ENCODE data around the gene TBC1D25. TPM values are rescaled to one million over a fixed set of nuclear protein-coding genes. Genes with fewer than 3 reads are reported as not detected.

Gene TBC1D25
- total and polyA plus RNA-seq, 2 experiments from 2014 or later, result 1.9 to 4.5 TPM

GRCh38 chrX:48498374-48498809, 41.1 kb upstream of the TBC1D25 start (continued):
- TF ChIP-seq, protein P1, sequence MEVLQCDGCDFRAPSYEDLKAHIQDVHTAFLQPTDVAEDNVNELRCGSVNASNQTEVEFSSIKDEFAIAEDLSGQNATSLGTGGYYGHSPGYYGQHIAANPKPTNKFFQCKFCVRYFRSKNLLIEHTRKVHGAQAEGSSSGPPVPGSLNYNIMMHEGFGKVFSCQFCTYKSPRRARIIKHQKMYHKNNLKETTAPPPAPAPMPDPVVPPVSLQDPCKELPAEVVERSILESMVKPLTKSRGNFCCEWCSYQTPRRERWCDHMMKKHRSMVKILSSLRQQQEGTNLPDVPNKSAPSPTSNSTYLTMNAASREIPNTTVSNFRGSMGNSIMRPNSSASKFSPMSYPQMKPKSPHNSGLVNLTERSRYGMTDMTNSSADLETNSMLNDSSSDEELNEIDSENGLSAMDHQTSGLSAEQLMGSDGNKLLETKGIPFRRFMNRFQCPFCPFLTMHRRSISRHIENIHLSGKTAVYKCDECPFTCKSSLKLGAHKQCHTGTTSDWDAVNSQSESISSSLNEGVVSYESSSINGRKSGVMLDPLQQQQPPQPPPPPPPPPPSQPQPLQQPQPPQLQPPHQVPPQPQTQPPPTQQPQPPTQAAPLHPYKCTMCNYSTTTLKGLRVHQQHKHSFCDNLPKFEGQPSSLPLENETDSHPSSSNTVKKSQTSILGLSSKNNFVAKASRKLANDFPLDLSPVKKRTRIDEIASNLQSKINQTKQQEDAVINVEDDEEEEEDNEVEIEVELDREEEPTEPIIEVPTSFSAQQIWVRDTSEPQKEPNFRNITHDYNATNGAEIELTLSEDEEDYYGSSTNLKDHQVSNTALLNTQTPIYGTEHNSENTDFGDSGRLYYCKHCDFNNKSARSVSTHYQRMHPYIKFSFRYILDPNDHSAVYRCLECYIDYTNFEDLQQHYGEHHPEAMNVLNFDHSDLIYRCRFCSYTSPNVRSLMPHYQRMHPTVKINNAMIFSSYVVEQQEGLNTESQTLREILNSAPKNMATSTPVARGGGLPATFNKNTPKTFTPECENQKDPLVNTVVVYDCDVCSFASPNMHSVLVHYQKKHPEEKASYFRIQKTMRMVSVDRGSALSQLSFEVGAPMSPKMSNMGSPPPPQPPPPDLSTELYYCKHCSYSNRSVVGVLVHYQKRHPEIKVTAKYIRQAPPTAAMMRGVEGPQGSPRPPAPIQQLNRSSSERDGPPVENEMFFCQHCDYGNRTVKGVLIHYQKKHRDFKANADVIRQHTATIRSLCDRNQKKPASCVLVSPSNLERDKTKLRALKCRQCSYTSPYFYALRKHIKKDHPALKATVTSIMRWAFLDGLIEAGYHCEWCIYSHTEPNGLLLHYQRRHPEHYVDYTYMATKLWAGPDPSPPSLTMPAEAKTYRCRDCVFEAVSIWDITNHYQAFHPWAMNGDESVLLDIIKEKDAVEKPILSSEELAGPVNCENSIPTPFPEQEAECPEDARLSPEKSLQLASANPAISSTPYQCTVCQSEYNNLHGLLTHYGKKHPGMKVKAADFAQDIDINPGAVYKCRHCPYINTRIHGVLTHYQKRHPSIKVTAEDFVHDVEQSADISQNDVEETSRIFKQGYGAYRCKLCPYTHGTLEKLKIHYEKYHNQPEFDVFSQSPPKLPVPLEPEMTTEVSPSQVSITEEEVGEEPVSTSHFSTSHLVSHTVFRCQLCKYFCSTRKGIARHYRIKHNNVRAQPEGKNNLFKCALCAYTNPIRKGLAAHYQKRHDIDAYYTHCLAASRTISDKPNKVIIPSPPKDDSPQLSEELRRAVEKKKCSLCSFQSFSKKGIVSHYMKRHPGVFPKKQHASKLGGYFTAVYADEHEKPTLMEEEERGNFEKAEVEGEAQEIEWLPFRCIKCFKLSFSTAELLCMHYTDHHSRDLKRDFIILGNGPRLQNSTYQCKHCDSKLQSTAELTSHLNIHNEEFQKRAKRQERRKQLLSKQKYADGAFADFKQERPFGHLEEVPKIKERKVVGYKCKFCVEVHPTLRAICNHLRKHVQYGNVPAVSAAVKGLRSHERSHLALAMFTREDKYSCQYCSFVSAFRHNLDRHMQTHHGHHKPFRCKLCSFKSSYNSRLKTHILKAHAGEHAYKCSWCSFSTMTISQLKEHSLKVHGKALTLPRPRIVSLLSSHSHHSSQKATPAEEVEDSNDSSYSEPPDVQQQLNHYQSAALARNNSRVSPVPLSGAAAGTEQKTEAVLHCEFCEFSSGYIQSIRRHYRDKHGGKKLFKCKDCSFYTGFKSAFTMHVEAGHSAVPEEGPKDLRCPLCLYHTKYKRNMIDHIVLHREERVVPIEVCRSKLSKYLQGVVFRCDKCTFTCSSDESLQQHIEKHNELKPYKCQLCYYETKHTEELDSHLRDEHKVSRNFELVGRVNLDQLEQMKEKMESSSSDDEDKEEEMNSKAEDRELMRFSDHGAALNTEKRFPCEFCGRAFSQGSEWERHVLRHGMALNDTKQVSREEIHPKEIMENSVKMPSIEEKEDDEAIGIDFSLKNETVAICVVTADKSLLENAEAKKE (CRISPR knock-in tag; IDR thresholded peaks at IDR 0.05), result no peak
- TF ChIP-seq CREB1 (CRISPR knock-in tag; IDR thresholded peaks at IDR 0.05; ENCODE audit: low read depth) (no peak), EZH2phosphoT487 (IDR thresholded peaks at IDR 0.05; ENCODE audit: unreplicated experiment) (no peak), STAT1 (IDR thresholded peaks at IDR 0.05; ENCODE audit: unreplicated experiment) (no peak), ZNF331 (CRISPR knock-in tag; IDR thresholded peaks at IDR 0.05; ENCODE audit: low read depth) (no peak), NANOG (IDR thresholded peaks at IDR 0.05; ENCODE audit: borderline replicate concordance) (no peak), ZNF114 (CRISPR knock-in tag; IDR thresholded peaks at IDR 0.05) (no peak), POLR2AphosphoS5 (IDR thresholded peaks at IDR 0.05; ENCODE audit: low read depth) (no peak), EZH2 (IDR thresholded peaks at IDR 0.05; ENCODE audit: low read depth, unreplicated experiment) (no peak)
- TF ChIP-seq, protein P2, sequence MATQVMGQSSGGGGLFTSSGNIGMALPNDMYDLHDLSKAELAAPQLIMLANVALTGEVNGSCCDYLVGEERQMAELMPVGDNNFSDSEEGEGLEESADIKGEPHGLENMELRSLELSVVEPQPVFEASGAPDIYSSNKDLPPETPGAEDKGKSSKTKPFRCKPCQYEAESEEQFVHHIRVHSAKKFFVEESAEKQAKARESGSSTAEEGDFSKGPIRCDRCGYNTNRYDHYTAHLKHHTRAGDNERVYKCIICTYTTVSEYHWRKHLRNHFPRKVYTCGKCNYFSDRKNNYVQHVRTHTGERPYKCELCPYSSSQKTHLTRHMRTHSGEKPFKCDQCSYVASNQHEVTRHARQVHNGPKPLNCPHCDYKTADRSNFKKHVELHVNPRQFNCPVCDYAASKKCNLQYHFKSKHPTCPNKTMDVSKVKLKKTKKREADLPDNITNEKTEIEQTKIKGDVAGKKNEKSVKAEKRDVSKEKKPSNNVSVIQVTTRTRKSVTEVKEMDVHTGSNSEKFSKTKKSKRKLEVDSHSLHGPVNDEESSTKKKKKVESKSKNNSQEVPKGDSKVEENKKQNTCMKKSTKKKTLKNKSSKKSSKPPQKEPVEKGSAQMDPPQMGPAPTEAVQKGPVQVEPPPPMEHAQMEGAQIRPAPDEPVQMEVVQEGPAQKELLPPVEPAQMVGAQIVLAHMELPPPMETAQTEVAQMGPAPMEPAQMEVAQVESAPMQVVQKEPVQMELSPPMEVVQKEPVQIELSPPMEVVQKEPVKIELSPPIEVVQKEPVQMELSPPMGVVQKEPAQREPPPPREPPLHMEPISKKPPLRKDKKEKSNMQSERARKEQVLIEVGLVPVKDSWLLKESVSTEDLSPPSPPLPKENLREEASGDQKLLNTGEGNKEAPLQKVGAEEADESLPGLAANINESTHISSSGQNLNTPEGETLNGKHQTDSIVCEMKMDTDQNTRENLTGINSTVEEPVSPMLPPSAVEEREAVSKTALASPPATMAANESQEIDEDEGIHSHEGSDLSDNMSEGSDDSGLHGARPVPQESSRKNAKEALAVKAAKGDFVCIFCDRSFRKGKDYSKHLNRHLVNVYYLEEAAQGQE (IDR thresholded peaks at IDR 0.05; ENCODE audit: unreplicated experiment), result no peak

All from GM23338 (cell line).